Bronchial epithelial cell (primary cell): ENCODE results near the gene AMOTL1. TPM values are rescaled to one million over a fixed set of nuclear protein-coding genes. Genes with fewer than 3 reads are reported as not detected.
A peak's percentile ranks its signal among the peaks of the same experiment; 100 is the strongest.

Experiments used
- DNase-seq: peaks from one replicate; pipeline ENCODE4 v3.0.0-alpha.2; 2010; ENCODE audit warnings: low read depth
- FAIRE-seq: peaks from 2 replicates; lab custom pipeline; 2011; peaks lifted over from hg19 to GRCh38; lab: Jason Lieb, UNC
- H3K27me3 ChIP-seq: 2 replicates; pipeline ENCODE4 v1.5.1; 2011; ENCODE audit warnings: low read length; ENCODE audit not compliant: control insufficient read depth, insufficient read depth
- H3K36me3 ChIP-seq: 2 replicates; pipeline ENCODE4 v1.5.1; 2011; ENCODE audit warnings: low read length; ENCODE audit not compliant: control insufficient read depth, insufficient read depth
- H3K4me3 ChIP-seq: 2 replicates; pipeline ENCODE4 v1.5.1; 2011; ENCODE audit warnings: mild to moderate bottlenecking, low read depth, low read length, control low read depth
- CTCF ChIP-seq: IDR thresholded peaks from 2 replicates; pipeline ENCODE4 v1.5.1; 2011; ENCODE audit warnings: mild to moderate bottlenecking, moderate library complexity, low read length, control low read depth, inconsistent platforms; ENCODE audit not compliant: insufficient read depth, severe bottlenecking
- total RNA-seq: library from RNA; depleted of rRNA; stranded (reverse); fragments of >200 nt; gene quantifications from 2 replicates; pipeline ENCODE4 v1.2.1, GENCODE V29; 2014

AMOTL1 gene
- total RNA-seq, 1 donor from 2014 or later, result 64.8 TPM

DNA sequence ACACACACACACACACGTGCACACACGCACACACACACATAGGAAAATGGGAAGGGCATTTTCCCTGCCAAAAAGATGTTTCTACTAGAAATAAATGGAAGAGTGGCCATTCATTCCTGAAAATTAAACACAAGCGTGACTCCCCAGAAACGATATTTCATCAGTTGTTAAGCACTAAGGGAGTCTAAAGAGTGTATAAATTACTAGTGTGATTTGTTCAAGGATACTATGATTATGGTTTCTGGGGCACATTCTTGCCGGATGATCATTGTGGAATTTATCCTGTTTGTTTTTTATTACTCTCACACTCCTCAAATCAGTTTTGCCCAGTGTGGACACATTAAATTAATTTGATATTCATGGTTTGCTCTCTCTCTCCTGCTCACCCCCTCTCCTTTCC, 16.4 kb upstream of the AMOTL1 start:
- Histone ChIP-seq H3K27me3 (no peaks in the 10 kb centered on the region), H3K4me3 (no peak overlapping the region), H3K36me3 (peaks cover 5% of the 10 kb centered on the region)
- DNase-seq, result no peak
- no peak for TF ChIP-seq CTCF
- no peak for FAIRE-seq

- no peak for FAIRE-seq
- Histone ChIP-seq H3K27me3 (no peaks in the 10 kb centered on the region), H3K4me3 (no peak overlapping the region), H3K36me3 (peaks cover 5% of the 10 kb centered on the region)
- no peak for TF ChIP-seq CTCF
- DNase-seq, result peak; percentile 74
Observed at GRCh38 chr11:94753630-94754029, 14.5 kb upstream of the AMOTL1 start.

DNA sequence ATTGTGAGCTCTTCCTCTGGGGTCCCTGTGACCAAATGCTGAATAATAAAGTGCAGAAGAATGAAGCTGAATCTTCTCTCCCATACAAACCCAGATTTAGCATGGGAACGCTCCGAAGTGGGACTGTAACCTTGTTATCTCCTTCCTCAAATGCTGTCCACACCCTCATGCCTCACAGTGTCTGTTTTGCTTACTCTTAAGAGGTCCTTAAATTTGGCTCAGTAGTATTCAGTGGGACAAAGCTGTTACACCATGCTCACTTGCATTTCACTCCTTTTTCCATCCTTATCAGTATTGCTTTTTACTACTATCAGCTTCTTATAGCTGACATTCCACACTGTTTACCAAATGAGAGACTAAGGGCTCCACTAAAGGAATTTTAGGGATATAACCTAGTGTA, 13.8 kb upstream of the AMOTL1 start:
- DNase-seq (no peak), FAIRE-seq (no peak)
- TF ChIP-seq CTCF, result no peak
- H3K27me3 ChIP-seq, result no peaks in the 10 kb centered on the region
- H3K36me3 ChIP-seq, result peaks cover 5% of the 10 kb centered on the region
- no peak overlapping the region for H3K4me3 ChIP-seq

- FAIRE-seq, result no peak
Observed at GRCh38 chr11:94754819-94755218, 13.3 kb upstream of the AMOTL1 start.

GRCh38 chr11:94755494-94755893, 12.7 kb upstream of the AMOTL1 start:
- FAIRE-seq (no peak), DNase-seq (no peak)
- no peak for TF ChIP-seq CTCF
- no peaks in the 10 kb centered on the region for H3K27me3 ChIP-seq
- peaks cover 5% of the 10 kb centered on the region for H3K36me3 ChIP-seq
- no peak overlapping the region for H3K4me3 ChIP-seq

More at GRCh38 chr11:94754819-94755218, 13.3 kb upstream of the AMOTL1 start:
- no peak for TF ChIP-seq CTCF
- Histone ChIP-seq H3K36me3 (peaks cover 5% of the 10 kb centered on the region), H3K27me3 (no peaks in the 10 kb centered on the region), H3K4me3 (no peak overlapping the region)
- peak; percentile 64 for DNase-seq

DNA sequence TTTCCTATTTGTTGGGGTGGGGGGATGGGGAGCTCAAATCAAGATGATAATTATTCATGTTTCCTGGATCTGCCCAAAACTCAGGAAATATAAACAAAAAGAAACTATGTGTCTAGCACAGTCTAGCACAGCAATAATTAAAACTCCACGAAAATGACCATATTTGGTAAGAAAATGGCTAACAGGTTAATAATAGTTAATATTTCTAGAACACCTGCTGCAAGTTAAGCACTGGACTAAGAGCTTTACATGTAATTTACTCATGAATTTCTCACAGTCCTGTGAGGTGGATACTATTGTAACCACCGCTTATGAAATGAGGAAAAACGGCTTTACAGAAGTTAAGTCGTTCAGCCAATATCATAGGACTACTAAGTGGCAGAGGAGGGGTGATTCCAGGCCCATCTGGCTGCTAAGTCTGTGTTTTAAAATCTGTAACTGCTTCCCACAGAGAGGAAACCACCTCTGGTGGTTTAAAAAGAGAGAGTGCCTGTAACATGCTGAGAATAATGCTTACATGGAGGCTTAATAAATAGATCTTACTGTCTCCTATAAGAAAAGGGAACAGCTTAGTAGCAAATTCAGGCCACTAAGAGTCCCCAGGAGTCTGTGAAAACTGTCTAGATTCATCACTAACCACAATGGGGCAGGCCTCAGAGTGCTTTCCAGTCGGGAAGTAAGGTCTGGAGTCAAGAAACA, 11.0 kb upstream of the AMOTL1 start:
- no peak for TF ChIP-seq CTCF
- DNase-seq (no peak), FAIRE-seq (no peak)
- H3K4me3 ChIP-seq, result no peak overlapping the region
- H3K36me3 ChIP-seq, result peaks cover 5% of the 10 kb centered on the region
- H3K27me3 ChIP-seq, result no peaks in the 10 kb centered on the region
